Stimulated activated CD4-positive, alpha-beta T cell treated with anti-CD3 and anti-CD28 coated beads, Interleukin-1b, Interleukin-23, amount 100 ng/mL, for 24 hours (primary cell): ENCODE results near the gene OR1S2.
"Not testable (repeated sequence)": the region's sequence is repeated elsewhere in the genome, so short reads cannot be mapped to it uniquely, and the experiment has no call there.

Source experiments
- DNase-seq, 4 experiments: peaks; one replicate each; pipeline ENCODE4 v3.0.0-alpha.2; 2020; ENCODE audit warnings: low read depth in 4 of 4, low spot score in 1 of 4

Gene OR1S2

GRCh38 chr11:58204042-58204441 lies at the start of gene OR1S2:
OR1S2 (minus strand) TSS chr11:58204142; CDS start chr11:58204142, 0 bp downstream.
- no peak for DNase-seq

GRCh38 chr11:58243954-58244353 lies 40.0 kb upstream of the OR1S2 start:
- DNase-seq = no peak

GRCh38 chr11:58227956-58228615 lies 24.1 kb upstream of the OR1S2 start:
- no peak for DNase-seq

- no peak for DNase-seq
Measured at GRCh38 chr11:58222721-58223120, 18.8 kb upstream of the OR1S2 start.

GRCh38 chr11:58216476-58216875 lies 12.5 kb upstream of the OR1S2 start:
- DNase-seq = no peak

- not testable (repeated sequence) for DNase-seq
Measured at GRCh38 chr11:58212420-58212819, 8.5 kb upstream of the OR1S2 start, which contains the start of gene OR1S1. OR1S1 (plus strand) TSS chr11:58212720.

GRCh38 chr11:58199271-58199670 lies 4.7 kb downstream of the OR1S2 start:
- DNase-seq = no peak

- DNase-seq = no peak
Measured at GRCh38 chr11:58195939-58196338, 8.0 kb downstream of the OR1S2 start.

- no peak for DNase-seq
Measured at GRCh38 chr11:58193391-58193790, 10.6 kb downstream of the OR1S2 start.

GRCh38 chr11:58192229-58192628 lies 11.7 kb downstream of the OR1S2 start:
- no peak for DNase-seq

GRCh38 chr11:58188770-58189169 lies 15.2 kb downstream of the OR1S2 start, which contains the start of gene OR9Q2:
OR9Q2 (plus strand) TSS chr11:58189070; CDS start chr11:58190491, 1,421 bp downstream.
- no peak for DNase-seq

- no peak for DNase-seq
Measured at GRCh38 chr11:58186938-58187337, 17.0 kb downstream of the OR1S2 start.

GRCh38 chr11:58179648-58180047 lies 24.3 kb downstream of the OR1S2 start:
- no peak for DNase-seq

GRCh38 chr11:58178444-58178843 lies 25.5 kb downstream of the OR1S2 start:
- DNase-seq = no peak

GRCh38 chr11:58177409-58178054 lies 26.4 kb downstream of the OR1S2 start:
- DNase-seq = no peak

- no peak for DNase-seq
Measured at GRCh38 chr11:58165504-58166106, 38.3 kb downstream of the OR1S2 start.

GRCh38 chr11:58164990-58165389 lies 39.0 kb downstream of the OR1S2 start:
- DNase-seq = no peak

GRCh38 chr11:58164389-58164788 lies 39.6 kb downstream of the OR1S2 start:
- no peak for DNase-seq
